GM23338 (cell line): Measurements from ENCODE around the gene PTGS1. TPM values are rescaled to one million over a fixed set of nuclear protein-coding genes. Genes with fewer than 3 reads are reported as not detected.

Experiments used
- ATAC-seq: fragments of 200-7000 bp; cut with Tn5 transposase; 3 replicates; pipeline ENCODE4 v1.9.1; 2020
- DNase-seq: peaks from one replicate; pipeline ENCODE4 v3.0.0-alpha.2; 2015; ENCODE audit warnings: low spot score
- H2AFZ ChIP-seq: fragments of 200-600 bp; sonication (generic); 2 replicates; pipeline ENCODE4 v1.8.0; 2016; ENCODE audit warnings: antibody characterized with exemption, mild to moderate bottlenecking, moderate library complexity
- H3F3A ChIP-seq: fragments of 200-600 bp; sonication (generic); replicated peaks from 2 replicates; pipeline ENCODE4 v1.8.0; 2017; ENCODE audit warnings: antibody characterized with exemption, mixed run types, low read depth
- H3K27ac ChIP-seq: fragments of 200-600 bp; sonication (generic); 2 replicates; pipeline ENCODE4 v1.6.1; 2016; ENCODE audit warnings: low read depth
- H3K27me3 ChIP-seq: fragments of 200-600 bp; sonication (generic); 2 replicates; pipeline ENCODE4 v1.8.0; 2016; ENCODE audit warnings: mild to moderate bottlenecking, mixed run types, moderate library complexity; ENCODE audit not compliant: insufficient read depth
- H3K36me3 ChIP-seq: fragments of 200-600 bp; sonication (generic); 2 replicates; pipeline ENCODE4 v1.8.0; 2016; ENCODE audit warnings: mild to moderate bottlenecking; ENCODE audit not compliant: insufficient read depth
- H3K4me1 ChIP-seq: fragments of 200-600 bp; sonication (generic); 2 replicates; pipeline ENCODE4 v1.8.0; 2016; ENCODE audit warnings: mild to moderate bottlenecking, moderate library complexity; ENCODE audit not compliant: insufficient read depth
- H3K4me2 ChIP-seq: fragments of 200-600 bp; sonication (generic); 2 replicates; pipeline ENCODE4 v1.7.1; 2017; ENCODE audit warnings: mixed run types
- H3K4me3 ChIP-seq: fragments of 200-600 bp; sonication (generic); 2 replicates; pipeline ENCODE4 v1.6.1; 2016; ENCODE audit warnings: mixed run types
- H3K79me2 ChIP-seq: fragments of 200-600 bp; sonication (generic); replicated peaks from 2 replicates; pipeline ENCODE4 v1.8.0; 2017; ENCODE audit warnings: mild to moderate bottlenecking; ENCODE audit not compliant: insufficient read depth
- H3K9me2 ChIP-seq: fragments of 200-600 bp; sonication (generic); 2 replicates; pipeline ENCODE4 v1.8.0; 2017; ENCODE audit not compliant: insufficient read depth
- H4K20me1 ChIP-seq: fragments of 200-600 bp; sonication (generic); replicated peaks from 2 replicates; pipeline ENCODE4 v1.8.0; 2017; ENCODE audit warnings: mild to moderate bottlenecking; ENCODE audit not compliant: insufficient read depth
- H3K27ac Mint-ChIP-seq: 2 replicates; pipeline ENCODE4 v1.8.0; 2020; ENCODE audit warnings: inconsistent platforms, mild to moderate bottlenecking, moderate library complexity, mixed read lengths
- H3K27me3 Mint-ChIP-seq: 3 replicates; pipeline ENCODE4 v1.8.0; 2022; ENCODE audit warnings: low read depth, mild to moderate bottlenecking, moderate library complexity, mixed read lengths, inconsistent platforms; ENCODE audit not compliant: insufficient read depth, poor library complexity
- H3K36me3 Mint-ChIP-seq: 3 replicates; pipeline ENCODE4 v1.8.0; 2021; ENCODE audit warnings: low read depth, mild to moderate bottlenecking, inconsistent platforms, moderate library complexity, mixed read lengths
- H3K4me1 Mint-ChIP-seq: 3 replicates; pipeline ENCODE4 v1.8.0; 2020; ENCODE audit warnings: mild to moderate bottlenecking, inconsistent platforms, mixed read lengths
- H3K4me3 Mint-ChIP-seq: 3 replicates; pipeline ENCODE4 v1.8.0; 2021; ENCODE audit warnings: moderate library complexity, mild to moderate bottlenecking, inconsistent platforms, mixed read lengths
- H3K9me3 Mint-ChIP-seq: 3 replicates; pipeline ENCODE4 v1.8.0; 2020; ENCODE audit warnings: moderate library complexity, mild to moderate bottlenecking, inconsistent platforms, mixed read lengths
- CREB1 ChIP-seq: fragments of 250-450 bp; sonication (Bioruptor Pico); IDR thresholded peaks from 2 replicates; pipeline ENCODE4 v1.5.0; 2020; ENCODE audit warnings: low read depth, mild to moderate bottlenecking, moderate library complexity
- EZH2 ChIP-seq: fragments of 200-600 bp; sonication (generic); IDR thresholded peaks from one replicate; pipeline ENCODE4 v1.8.0; 2017; ENCODE audit warnings: antibody characterized with exemption, mild to moderate bottlenecking, low read depth; ENCODE audit not compliant: unreplicated experiment
- POLR2AphosphoS5 ChIP-seq: IDR thresholded peaks from 2 replicates; pipeline ENCODE4 v1.6.1; 2016; ENCODE audit warnings: antibody characterized with exemption, low read depth
- STAT1 ChIP-seq: IDR thresholded peaks from one replicate; pipeline ENCODE4 v1.6.1; 2016; ENCODE audit warnings: antibody characterized with exemption; ENCODE audit not compliant: unreplicated experiment
- polyA plus RNA-seq: library from polyadenylated mRNA; unstranded; fragments of >200 nt; fragmentation: Nextera tagmentation; extraction: Ambion mirVana; gene quantifications from 2 replicates; pipeline ENCODE4 v1.2.1, GENCODE V29; 2016
- total RNA-seq: library from RNA; depleted of rRNA; stranded (reverse); fragments of >200 nt; shearing (Covaris generic); gene quantifications from 2 replicates; pipeline ENCODE4 v1.2.3, GENCODE V29; 2014
- TF ChIP-seq, protein P1 (sequence below): fragments of 250-450 bp; sonication (Bioruptor Pico); IDR thresholded peaks from 2 replicates; pipeline ENCODE4 v1.5.0; 2020; ENCODE audit warnings: mild to moderate bottlenecking, moderate library complexity
- TF ChIP-seq, protein P2 (sequence below), 2 experiments: fragments of 200-600 bp in 1 of 2; sonication (generic) in 1 of 2; conservative IDR thresholded peaks; 2 replicates each; pipeline versions ENCODE4 v1.5.1 to v1.6.1; 2016 to 2017; ENCODE audit warnings: antibody characterized with exemption in 2 of 2, low read depth in 2 of 2, mild to moderate bottlenecking in 2 of 2, moderate library complexity in 1 of 2

Gene PTGS1
- total and polyA plus RNA-seq, 2 experiments from 2014 or later = 0.48 to 1.3 TPM

DNA sequence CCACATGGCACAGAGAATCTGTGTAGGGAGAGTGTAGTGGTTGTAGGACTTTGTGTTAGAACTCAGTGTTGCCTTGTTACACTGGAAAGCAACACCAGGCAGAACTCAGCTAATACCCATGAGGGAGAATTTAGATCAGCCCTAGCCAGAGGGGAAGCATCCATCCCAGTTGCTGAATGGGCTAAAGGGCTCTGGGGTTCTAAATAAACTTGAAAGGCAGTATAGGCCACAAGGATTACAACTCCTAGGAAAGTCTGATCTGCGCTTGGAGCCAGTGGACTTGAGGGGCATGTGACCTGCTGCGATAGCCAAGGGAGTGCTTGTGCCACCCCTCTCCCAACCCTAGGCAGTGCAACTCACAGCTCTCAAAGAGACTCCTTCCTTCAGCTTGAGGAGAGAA, 26.9 kb downstream of the PTGS1 start:
- Histone ChIP-seq H3K4me3 (no peak overlapping the region), H2AFZ (no peak overlapping the region), H3F3A (no peaks in the 10 kb centered on the region), H3K4me1 (no peaks in the 10 kb centered on the region), H3K36me3 (no peaks in the 10 kb centered on the region), H3K27me3 (no peaks in the 10 kb centered on the region), H3K27ac (no peak overlapping the region), H4K20me1 (no peaks in the 10 kb centered on the region), H3K79me2 (no peaks in the 10 kb centered on the region), H3K9me2 (no peaks in the 10 kb centered on the region), H3K4me2 (no peak overlapping the region)
- no peak for TF ChIP-seq CREB1 (CRISPR knock-in tag)
- TF ChIP-seq, protein P1, sequence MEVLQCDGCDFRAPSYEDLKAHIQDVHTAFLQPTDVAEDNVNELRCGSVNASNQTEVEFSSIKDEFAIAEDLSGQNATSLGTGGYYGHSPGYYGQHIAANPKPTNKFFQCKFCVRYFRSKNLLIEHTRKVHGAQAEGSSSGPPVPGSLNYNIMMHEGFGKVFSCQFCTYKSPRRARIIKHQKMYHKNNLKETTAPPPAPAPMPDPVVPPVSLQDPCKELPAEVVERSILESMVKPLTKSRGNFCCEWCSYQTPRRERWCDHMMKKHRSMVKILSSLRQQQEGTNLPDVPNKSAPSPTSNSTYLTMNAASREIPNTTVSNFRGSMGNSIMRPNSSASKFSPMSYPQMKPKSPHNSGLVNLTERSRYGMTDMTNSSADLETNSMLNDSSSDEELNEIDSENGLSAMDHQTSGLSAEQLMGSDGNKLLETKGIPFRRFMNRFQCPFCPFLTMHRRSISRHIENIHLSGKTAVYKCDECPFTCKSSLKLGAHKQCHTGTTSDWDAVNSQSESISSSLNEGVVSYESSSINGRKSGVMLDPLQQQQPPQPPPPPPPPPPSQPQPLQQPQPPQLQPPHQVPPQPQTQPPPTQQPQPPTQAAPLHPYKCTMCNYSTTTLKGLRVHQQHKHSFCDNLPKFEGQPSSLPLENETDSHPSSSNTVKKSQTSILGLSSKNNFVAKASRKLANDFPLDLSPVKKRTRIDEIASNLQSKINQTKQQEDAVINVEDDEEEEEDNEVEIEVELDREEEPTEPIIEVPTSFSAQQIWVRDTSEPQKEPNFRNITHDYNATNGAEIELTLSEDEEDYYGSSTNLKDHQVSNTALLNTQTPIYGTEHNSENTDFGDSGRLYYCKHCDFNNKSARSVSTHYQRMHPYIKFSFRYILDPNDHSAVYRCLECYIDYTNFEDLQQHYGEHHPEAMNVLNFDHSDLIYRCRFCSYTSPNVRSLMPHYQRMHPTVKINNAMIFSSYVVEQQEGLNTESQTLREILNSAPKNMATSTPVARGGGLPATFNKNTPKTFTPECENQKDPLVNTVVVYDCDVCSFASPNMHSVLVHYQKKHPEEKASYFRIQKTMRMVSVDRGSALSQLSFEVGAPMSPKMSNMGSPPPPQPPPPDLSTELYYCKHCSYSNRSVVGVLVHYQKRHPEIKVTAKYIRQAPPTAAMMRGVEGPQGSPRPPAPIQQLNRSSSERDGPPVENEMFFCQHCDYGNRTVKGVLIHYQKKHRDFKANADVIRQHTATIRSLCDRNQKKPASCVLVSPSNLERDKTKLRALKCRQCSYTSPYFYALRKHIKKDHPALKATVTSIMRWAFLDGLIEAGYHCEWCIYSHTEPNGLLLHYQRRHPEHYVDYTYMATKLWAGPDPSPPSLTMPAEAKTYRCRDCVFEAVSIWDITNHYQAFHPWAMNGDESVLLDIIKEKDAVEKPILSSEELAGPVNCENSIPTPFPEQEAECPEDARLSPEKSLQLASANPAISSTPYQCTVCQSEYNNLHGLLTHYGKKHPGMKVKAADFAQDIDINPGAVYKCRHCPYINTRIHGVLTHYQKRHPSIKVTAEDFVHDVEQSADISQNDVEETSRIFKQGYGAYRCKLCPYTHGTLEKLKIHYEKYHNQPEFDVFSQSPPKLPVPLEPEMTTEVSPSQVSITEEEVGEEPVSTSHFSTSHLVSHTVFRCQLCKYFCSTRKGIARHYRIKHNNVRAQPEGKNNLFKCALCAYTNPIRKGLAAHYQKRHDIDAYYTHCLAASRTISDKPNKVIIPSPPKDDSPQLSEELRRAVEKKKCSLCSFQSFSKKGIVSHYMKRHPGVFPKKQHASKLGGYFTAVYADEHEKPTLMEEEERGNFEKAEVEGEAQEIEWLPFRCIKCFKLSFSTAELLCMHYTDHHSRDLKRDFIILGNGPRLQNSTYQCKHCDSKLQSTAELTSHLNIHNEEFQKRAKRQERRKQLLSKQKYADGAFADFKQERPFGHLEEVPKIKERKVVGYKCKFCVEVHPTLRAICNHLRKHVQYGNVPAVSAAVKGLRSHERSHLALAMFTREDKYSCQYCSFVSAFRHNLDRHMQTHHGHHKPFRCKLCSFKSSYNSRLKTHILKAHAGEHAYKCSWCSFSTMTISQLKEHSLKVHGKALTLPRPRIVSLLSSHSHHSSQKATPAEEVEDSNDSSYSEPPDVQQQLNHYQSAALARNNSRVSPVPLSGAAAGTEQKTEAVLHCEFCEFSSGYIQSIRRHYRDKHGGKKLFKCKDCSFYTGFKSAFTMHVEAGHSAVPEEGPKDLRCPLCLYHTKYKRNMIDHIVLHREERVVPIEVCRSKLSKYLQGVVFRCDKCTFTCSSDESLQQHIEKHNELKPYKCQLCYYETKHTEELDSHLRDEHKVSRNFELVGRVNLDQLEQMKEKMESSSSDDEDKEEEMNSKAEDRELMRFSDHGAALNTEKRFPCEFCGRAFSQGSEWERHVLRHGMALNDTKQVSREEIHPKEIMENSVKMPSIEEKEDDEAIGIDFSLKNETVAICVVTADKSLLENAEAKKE (CRISPR knock-in tag) = no peak
- TF ChIP-seq POLR2AphosphoS5 = no peak
- TF ChIP-seq, protein P2, sequence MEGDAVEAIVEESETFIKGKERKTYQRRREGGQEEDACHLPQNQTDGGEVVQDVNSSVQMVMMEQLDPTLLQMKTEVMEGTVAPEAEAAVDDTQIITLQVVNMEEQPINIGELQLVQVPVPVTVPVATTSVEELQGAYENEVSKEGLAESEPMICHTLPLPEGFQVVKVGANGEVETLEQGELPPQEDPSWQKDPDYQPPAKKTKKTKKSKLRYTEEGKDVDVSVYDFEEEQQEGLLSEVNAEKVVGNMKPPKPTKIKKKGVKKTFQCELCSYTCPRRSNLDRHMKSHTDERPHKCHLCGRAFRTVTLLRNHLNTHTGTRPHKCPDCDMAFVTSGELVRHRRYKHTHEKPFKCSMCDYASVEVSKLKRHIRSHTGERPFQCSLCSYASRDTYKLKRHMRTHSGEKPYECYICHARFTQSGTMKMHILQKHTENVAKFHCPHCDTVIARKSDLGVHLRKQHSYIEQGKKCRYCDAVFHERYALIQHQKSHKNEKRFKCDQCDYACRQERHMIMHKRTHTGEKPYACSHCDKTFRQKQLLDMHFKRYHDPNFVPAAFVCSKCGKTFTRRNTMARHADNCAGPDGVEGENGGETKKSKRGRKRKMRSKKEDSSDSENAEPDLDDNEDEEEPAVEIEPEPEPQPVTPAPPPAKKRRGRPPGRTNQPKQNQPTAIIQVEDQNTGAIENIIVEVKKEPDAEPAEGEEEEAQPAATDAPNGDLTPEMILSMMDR (conservative IDR thresholded peaks at IDR 0.05; ENCODE audit: low read depth in 2 of 2) = no peak
- TF ChIP-seq STAT1 = no peak
- TF ChIP-seq EZH2 = no peak
- H3K4me1 Mint-ChIP-seq = no peaks in the 10 kb centered on the region
- H3K36me3 Mint-ChIP-seq = no peaks in the 10 kb centered on the region
- H3K27ac Mint-ChIP-seq = no peak overlapping the region
- DNase-seq = no peak
- H3K9me3 Mint-ChIP-seq = peaks cover 4% of the 10 kb centered on the region
- ATAC-seq = no peak
- peaks cover 2% of the 10 kb centered on the region for H3K27me3 Mint-ChIP-seq
- no peak overlapping the region for H3K4me3 Mint-ChIP-seq
